WTC11 (cell line): ENCODE measurements around the gene CSNK1G1. TPM values are rescaled to one million over a fixed set of nuclear protein-coding genes. Genes with fewer than 3 reads are reported as not detected.
A peak's percentile ranks its signal among the peaks of the same experiment; 100 is the strongest.

ENCODE experiments used
- ATAC-seq: fragments of 200-7000 bp; cut with Tn5 transposase; 2 replicates; pipeline ENCODE4 v1.10.0; 2021; ENCODE audit warnings: mild to moderate bottlenecking, moderate library complexity
- CTCF ChIA-PET: fragments of 300-600 bp; sonication (Branson Sonifier 250); formaldehyde crosslinking; loops from one replicate; lab custom pipeline; 2021; ENCODE audit warnings: antibody characterized with exemption; lab: Charles Lee
- POLR2A ChIA-PET: fragments of 350-600 bp; sonication (Branson Sonifier 250); formaldehyde crosslinking; loops from one replicate; lab custom pipeline; 2021; ENCODE audit warnings: antibody characterized with exemption; lab: Charles Lee
- DNase-seq: peaks from one replicate; pipeline ENCODE4 v3.0.0; 2021; ENCODE audit warnings: low spot score
- H3K27ac Mint-ChIP-seq: 2 replicates; pipeline ENCODE4 v1.8.0; 2021; ENCODE audit warnings: mixed read lengths
- H3K27me3 Mint-ChIP-seq: 2 replicates; pipeline ENCODE4 v1.8.0; 2021; ENCODE audit warnings: low read depth, mild to moderate bottlenecking, moderate library complexity, mixed read lengths
- H3K36me3 Mint-ChIP-seq: 2 replicates; pipeline ENCODE4 v1.8.0; 2021; ENCODE audit warnings: mixed read lengths
- H3K4me1 Mint-ChIP-seq: 2 replicates; pipeline ENCODE4 v1.8.0; 2022; ENCODE audit warnings: mixed read lengths
- H3K4me3 Mint-ChIP-seq: 2 replicates; pipeline ENCODE4 v1.8.0; 2021; ENCODE audit warnings: mild to moderate bottlenecking, moderate library complexity, mixed read lengths
- H3K9me3 Mint-ChIP-seq: 2 replicates; pipeline ENCODE4 v1.8.0; 2021; ENCODE audit warnings: mixed read lengths
- CREB1 ChIP-seq: sonication (generic); formaldehyde crosslinking; IDR thresholded peaks from 2 replicates; pipeline ENCODE4 v1.8.0; 2023; ENCODE audit warnings: mild to moderate bottlenecking, missing genetic modification reagents
- ELF4 ChIP-seq: sonication (generic); formaldehyde crosslinking; IDR thresholded peaks from 2 replicates; pipeline ENCODE4 v1.8.1; 2022; ENCODE audit warnings: low read depth, mild to moderate bottlenecking, moderate library complexity, missing genetic modification reagents
- FOXP1 ChIP-seq: sonication (generic); formaldehyde crosslinking; IDR thresholded peaks from 2 replicates; pipeline ENCODE4 v1.8.0; 2022; ENCODE audit warnings: missing genetic modification reagents, mild to moderate bottlenecking, moderate library complexity, borderline replicate concordance
- IRF2 ChIP-seq: sonication (generic); formaldehyde crosslinking; IDR thresholded peaks from 2 replicates; pipeline ENCODE4 v1.8.0; 2022; ENCODE audit warnings: low read depth, missing genetic modification reagents, borderline replicate concordance
- JAZF1 ChIP-seq: fragments of 250-450 bp; sonication (Bioruptor Pico); IDR thresholded peaks from 2 replicates; pipeline ENCODE4 v1.9.0; 2021; ENCODE audit warnings: moderate library complexity, mild to moderate bottlenecking, inconsistent platforms
- MXD4 ChIP-seq: fragments of 250-450 bp; sonication (Bioruptor Pico); IDR thresholded peaks from 2 replicates; pipeline ENCODE4 v1.8.0; 2021; ENCODE audit warnings: mild to moderate bottlenecking, moderate library complexity, borderline replicate concordance
- MYBL2 ChIP-seq: sonication (generic); formaldehyde crosslinking; IDR thresholded peaks from 2 replicates; pipeline ENCODE4 v1.8.1; 2023; ENCODE audit warnings: mild to moderate bottlenecking, moderate library complexity, missing genetic modification reagents
- NFATC4 ChIP-seq: fragments of 250-450 bp; sonication (Bioruptor Pico); IDR thresholded peaks from 2 replicates; pipeline ENCODE4 v1.9.0; 2021; ENCODE audit warnings: mild to moderate bottlenecking
- NR1H2 ChIP-seq: sonication (generic); formaldehyde crosslinking; IDR thresholded peaks from 2 replicates; pipeline ENCODE4 v1.9.0; 2021; ENCODE audit warnings: mild to moderate bottlenecking, moderate library complexity, missing genetic modification reagents
- SOX15 ChIP-seq: fragments of 250-450 bp; sonication (Bioruptor Pico); IDR thresholded peaks from 2 replicates; pipeline ENCODE4 v1.9.0; 2021; ENCODE audit warnings: mild to moderate bottlenecking
- TEAD4 ChIP-seq: sonication (generic); formaldehyde crosslinking; IDR thresholded peaks from 2 replicates; pipeline ENCODE4 v1.8.0; 2022; ENCODE audit warnings: mild to moderate bottlenecking, missing genetic modification reagents
- ZNF138 ChIP-seq: sonication (generic); formaldehyde crosslinking; conservative IDR thresholded peaks from 2 replicates; pipeline ENCODE4 v1.8.1; 2022; ENCODE audit warnings: mild to moderate bottlenecking, moderate library complexity, missing genetic modification reagents
- ZNF232 ChIP-seq: sonication (generic); formaldehyde crosslinking; IDR thresholded peaks from 2 replicates; pipeline ENCODE4 v1.8.0; 2022; ENCODE audit warnings: mild to moderate bottlenecking, missing genetic modification reagents
- ZNF416 ChIP-seq: fragments of 250-450 bp; sonication (Bioruptor Pico); IDR thresholded peaks from 2 replicates; pipeline ENCODE4 v1.9.0; 2021; ENCODE audit warnings: mild to moderate bottlenecking, inconsistent platforms
- total RNA-seq: library from RNA; stranded (reverse); gene quantifications from 3 replicates; pipeline ENCODE4 v1.2.3, GENCODE V29; 2021
- TF ChIP-seq, protein P1 (sequence below): sonication (generic); formaldehyde crosslinking; IDR thresholded peaks from 2 replicates; pipeline ENCODE4 v1.8.1; 2023; ENCODE audit warnings: mild to moderate bottlenecking, moderate library complexity, missing genetic modification reagents
- TF ChIP-seq, protein P2 (sequence below): fragments of 250-450 bp; sonication (Bioruptor Pico); IDR thresholded peaks from 2 replicates; pipeline ENCODE4 v1.9.0; 2021; ENCODE audit warnings: mild to moderate bottlenecking
- TF ChIP-seq, protein P3 (sequence below): sonication (generic); formaldehyde crosslinking; IDR thresholded peaks from 2 replicates; pipeline ENCODE4 v1.8.0; 2023; ENCODE audit warnings: missing genetic modification reagents
- TF ChIP-seq, protein P4 (sequence below): sonication (generic); formaldehyde crosslinking; IDR thresholded peaks from 2 replicates; pipeline ENCODE4 v1.8.1; 2022; ENCODE audit warnings: missing genetic modification reagents, borderline replicate concordance
- TF ChIP-seq, protein P5 (sequence below): sonication (generic); formaldehyde crosslinking; IDR thresholded peaks from 2 replicates; pipeline ENCODE4 v1.8.0; 2023; ENCODE audit warnings: mild to moderate bottlenecking, missing genetic modification reagents

The CSNK1G1 gene
- total RNA-seq, 1 experiment from 2014 or later: 19.3 TPM

DNA sequence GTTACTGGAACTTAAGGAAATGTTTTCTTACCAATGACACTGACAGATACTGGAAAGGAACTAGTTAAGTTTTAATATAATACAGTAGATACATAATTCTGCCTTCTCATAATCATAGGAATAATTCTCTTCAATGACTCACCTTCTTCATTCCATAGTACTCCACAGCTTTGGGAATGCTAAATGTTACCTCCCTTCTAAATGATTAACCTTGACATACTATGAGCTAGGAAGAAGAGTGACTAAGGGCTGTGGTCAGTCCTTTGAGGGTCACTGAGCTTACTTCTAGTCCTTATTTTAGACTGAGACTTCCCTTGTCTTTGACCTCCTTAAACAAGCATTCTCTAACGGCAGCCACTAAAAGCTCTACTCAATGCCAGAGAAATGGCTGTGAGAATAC, 123.6 kb downstream of the CSNK1G1 start:
- DNase-seq (no peak), ATAC-seq (no peak)
- H3K4me3 Mint-ChIP-seq: no peak overlapping the region
- H3K27ac Mint-ChIP-seq: peak overlapping the region; percentile 5; the same call in 1 of the 2 replicates
- H3K9me3 Mint-ChIP-seq: no peaks in the 10 kb centered on the region
- no peaks in the 10 kb centered on the region for H3K27me3 Mint-ChIP-seq
- peaks cover 7% of the 10 kb centered on the region for H3K4me1 Mint-ChIP-seq
- ChIA-PET POLR2A (no interaction called here), CTCF (interaction anchor here (1.4 kb wide), 1 partner anchor 79 kb away, joined by 3 read pairs; no protein-coding TSS in a partner anchor)
- H3K36me3 Mint-ChIP-seq: no peaks in the 10 kb centered on the region
- TF ChIP-seq ZNF138: no peak
- no peak for TF ChIP-seq MXD4
- TF ChIP-seq NFATC4 (CRISPR knock-in tag): no peak
- TF ChIP-seq IRF2 (CRISPR knock-in tag): no peak
- TF ChIP-seq ELF4 (CRISPR knock-in tag): no peak
- TF ChIP-seq, protein P1, sequence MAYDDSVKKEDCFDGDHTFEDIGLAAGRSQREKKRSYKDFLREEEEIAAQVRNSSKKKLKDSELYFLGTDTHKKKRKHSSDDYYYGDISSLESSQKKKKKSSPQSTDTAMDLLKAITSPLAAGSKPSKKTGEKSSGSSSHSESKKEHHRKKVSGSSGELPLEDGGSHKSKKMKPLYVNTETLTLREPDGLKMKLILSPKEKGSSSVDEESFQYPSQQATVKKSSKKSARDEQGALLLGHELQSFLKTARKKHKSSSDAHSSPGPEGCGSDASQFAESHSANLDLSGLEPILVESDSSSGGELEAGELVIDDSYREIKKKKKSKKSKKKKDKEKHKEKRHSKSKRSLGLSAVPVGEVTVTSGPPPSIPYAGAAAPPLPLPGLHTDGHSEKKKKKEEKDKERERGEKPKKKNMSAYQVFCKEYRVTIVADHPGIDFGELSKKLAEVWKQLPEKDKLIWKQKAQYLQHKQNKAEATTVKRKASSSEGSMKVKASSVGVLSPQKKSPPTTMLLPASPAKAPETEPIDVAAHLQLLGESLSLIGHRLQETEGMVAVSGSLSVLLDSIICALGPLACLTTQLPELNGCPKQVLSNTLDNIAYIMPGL (CRISPR knock-in tag): no peak
- no peak for TF ChIP-seq JAZF1 (CRISPR knock-in tag)
- TF ChIP-seq, protein P2, sequence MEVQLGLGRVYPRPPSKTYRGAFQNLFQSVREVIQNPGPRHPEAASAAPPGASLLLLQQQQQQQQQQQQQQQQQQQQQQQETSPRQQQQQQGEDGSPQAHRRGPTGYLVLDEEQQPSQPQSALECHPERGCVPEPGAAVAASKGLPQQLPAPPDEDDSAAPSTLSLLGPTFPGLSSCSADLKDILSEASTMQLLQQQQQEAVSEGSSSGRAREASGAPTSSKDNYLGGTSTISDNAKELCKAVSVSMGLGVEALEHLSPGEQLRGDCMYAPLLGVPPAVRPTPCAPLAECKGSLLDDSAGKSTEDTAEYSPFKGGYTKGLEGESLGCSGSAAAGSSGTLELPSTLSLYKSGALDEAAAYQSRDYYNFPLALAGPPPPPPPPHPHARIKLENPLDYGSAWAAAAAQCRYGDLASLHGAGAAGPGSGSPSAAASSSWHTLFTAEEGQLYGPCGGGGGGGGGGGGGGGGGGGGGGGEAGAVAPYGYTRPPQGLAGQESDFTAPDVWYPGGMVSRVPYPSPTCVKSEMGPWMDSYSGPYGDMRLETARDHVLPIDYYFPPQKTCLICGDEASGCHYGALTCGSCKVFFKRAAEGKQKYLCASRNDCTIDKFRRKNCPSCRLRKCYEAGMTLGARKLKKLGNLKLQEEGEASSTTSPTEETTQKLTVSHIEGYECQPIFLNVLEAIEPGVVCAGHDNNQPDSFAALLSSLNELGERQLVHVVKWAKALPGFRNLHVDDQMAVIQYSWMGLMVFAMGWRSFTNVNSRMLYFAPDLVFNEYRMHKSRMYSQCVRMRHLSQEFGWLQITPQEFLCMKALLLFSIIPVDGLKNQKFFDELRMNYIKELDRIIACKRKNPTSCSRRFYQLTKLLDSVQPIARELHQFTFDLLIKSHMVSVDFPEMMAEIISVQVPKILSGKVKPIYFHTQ: no peak
- no peak for TF ChIP-seq MYBL2
- no peak for TF ChIP-seq ZNF416 (CRISPR knock-in tag)
- TF ChIP-seq, protein P3, sequence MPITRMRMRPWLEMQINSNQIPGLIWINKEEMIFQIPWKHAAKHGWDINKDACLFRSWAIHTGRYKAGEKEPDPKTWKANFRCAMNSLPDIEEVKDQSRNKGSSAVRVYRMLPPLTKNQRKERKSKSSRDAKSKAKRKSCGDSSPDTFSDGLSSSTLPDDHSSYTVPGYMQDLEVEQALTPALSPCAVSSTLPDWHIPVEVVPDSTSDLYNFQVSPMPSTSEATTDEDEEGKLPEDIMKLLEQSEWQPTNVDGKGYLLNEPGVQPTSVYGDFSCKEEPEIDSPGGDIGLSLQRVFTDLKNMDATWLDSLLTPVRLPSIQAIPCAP (CRISPR knock-in tag): no peak
- TF ChIP-seq CREB1: no peak
- TF ChIP-seq, protein P4, sequence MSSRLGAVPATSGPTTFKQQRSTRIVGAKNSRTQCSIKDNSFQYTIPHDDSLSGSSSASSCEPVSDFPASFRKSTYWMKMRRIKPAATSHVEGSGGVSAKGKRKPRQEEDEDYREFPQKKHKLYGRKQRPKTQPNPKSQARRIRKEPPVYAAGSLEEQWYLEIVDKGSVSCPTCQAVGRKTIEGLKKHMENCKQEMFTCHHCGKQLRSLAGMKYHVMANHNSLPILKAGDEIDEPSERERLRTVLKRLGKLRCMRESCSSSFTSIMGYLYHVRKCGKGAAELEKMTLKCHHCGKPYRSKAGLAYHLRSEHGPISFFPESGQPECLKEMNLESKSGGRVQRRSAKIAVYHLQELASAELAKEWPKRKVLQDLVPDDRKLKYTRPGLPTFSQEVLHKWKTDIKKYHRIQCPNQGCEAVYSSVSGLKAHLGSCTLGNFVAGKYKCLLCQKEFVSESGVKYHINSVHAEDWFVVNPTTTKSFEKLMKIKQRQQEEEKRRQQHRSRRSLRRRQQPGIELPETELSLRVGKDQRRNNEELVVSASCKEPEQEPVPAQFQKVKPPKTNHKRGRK (CRISPR knock-in tag): no peak
- no peak for TF ChIP-seq TEAD4 (CRISPR knock-in tag)
- TF ChIP-seq NR1H2: no peak
- no peak for TF ChIP-seq FOXP1 (CRISPR knock-in tag)

DNA sequence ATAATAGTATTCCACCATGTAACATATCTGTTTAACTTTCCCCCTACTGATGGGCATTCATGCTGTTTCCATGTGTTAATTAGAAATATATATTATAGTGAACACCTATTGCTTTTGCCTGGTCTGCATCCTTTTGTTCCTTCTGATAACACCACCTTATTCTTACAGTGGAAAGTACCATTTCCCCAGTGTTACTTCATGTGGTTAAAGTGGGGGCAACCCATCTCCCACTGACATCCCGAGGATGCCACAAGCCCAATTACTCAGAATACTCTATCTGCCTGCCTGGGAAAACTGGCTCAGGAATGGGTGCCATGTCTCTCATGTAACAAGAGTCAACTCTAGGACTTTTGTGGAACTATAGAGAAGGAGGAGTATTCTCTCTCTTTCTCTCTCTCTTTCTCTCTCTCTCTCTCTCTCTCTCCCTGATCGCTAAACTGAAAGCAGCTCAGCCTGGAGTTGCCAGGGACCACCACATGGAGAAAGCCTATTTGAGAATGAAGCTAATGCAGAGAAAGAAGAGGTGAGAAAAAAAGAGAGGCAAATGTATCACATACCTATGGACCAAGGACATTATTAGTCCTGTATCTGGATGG, 126.7 kb downstream of the CSNK1G1 start:
- H3K27me3 Mint-ChIP-seq: no peaks in the 10 kb centered on the region
- DNase-seq (no peak), ATAC-seq (no peak)
- no peaks in the 10 kb centered on the region for H3K4me1 Mint-ChIP-seq
- no peak overlapping the region for H3K4me3 Mint-ChIP-seq
- no peak overlapping the region for H3K27ac Mint-ChIP-seq
- TF ChIP-seq ZNF232 (CRISPR knock-in tag) (no peak), SOX15 (no peak)
- TF ChIP-seq, protein P5, sequence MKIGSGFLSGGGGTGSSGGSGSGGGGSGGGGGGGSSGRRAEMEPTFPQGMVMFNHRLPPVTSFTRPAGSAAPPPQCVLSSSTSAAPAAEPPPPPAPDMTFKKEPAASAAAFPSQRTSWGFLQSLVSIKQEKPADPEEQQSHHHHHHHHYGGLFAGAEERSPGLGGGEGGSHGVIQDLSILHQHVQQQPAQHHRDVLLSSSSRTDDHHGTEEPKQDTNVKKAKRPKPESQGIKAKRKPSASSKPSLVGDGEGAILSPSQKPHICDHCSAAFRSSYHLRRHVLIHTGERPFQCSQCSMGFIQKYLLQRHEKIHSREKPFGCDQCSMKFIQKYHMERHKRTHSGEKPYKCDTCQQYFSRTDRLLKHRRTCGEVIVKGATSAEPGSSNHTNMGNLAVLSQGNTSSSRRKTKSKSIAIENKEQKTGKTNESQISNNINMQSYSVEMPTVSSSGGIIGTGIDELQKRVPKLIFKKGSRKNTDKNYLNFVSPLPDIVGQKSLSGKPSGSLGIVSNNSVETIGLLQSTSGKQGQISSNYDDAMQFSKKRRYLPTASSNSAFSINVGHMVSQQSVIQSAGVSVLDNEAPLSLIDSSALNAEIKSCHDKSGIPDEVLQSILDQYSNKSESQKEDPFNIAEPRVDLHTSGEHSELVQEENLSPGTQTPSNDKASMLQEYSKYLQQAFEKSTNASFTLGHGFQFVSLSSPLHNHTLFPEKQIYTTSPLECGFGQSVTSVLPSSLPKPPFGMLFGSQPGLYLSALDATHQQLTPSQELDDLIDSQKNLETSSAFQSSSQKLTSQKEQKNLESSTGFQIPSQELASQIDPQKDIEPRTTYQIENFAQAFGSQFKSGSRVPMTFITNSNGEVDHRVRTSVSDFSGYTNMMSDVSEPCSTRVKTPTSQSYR (CRISPR knock-in tag): no peak
- TF ChIP-seq, all 79 proteins: peak for 0
- ChIA-PET CTCF (no interaction called here), POLR2A (interaction anchor here (0.6 kb wide), 1 partner anchor 23 kb away, joined by 3 read pairs; no protein-coding TSS in a partner anchor)
- peaks cover 12% of the 10 kb centered on the region for H3K9me3 Mint-ChIP-seq
- H3K36me3 Mint-ChIP-seq: peaks cover 14% of the 10 kb centered on the region
